Central memory CD8-positive, alpha-beta T cell (primary cell): ENCODE data around the gene AKAP9.
"Not testable (repeated sequence)": the region's sequence is repeated elsewhere in the genome, so short reads cannot be mapped to it uniquely, and the experiment has no call there.

Experiments used
- ATAC-seq: fragments of 150-1000 bp; cut with Tn5 transposase; replicated peaks from 2 replicates; pipeline ENCODE4 v1.10.0; 2022; ENCODE audit warnings: mild to moderate bottlenecking, moderate FRiP score, moderate number of reproducible peaks; ENCODE audit not compliant: poor library complexity, severe bottlenecking; ENCODE audit errors: extremely low read depth
- DNase-seq, 2 donors: peaks; one replicate each; pipeline ENCODE4 v3.0.0; 2021; ENCODE audit warnings: low spot score in 2 of 2
- H3K27ac Mint-ChIP-seq: one replicate; pipeline ENCODE4 v1.8.0; 2022; ENCODE audit warnings: low read depth, mild to moderate bottlenecking, moderate library complexity, mixed read lengths
- H3K27me3 Mint-ChIP-seq: one replicate; pipeline ENCODE4 v1.8.0; 2022; ENCODE audit warnings: mixed read lengths
- H3K36me3 Mint-ChIP-seq: one replicate; pipeline ENCODE4 v1.8.0; 2022; ENCODE audit warnings: mild to moderate bottlenecking, moderate library complexity, mixed read lengths; ENCODE audit not compliant: insufficient read depth
- H3K4me1 Mint-ChIP-seq: one replicate; pipeline ENCODE4 v1.8.0; 2022; ENCODE audit warnings: mixed read lengths
- H3K4me3 Mint-ChIP-seq: one replicate; pipeline ENCODE4 v1.8.0; 2022; ENCODE audit warnings: mild to moderate bottlenecking, moderate library complexity, mixed read lengths
- H3K9me3 Mint-ChIP-seq: one replicate; pipeline ENCODE4 v1.8.0; 2022; ENCODE audit warnings: mixed read lengths

AKAP9 gene

GRCh38 chr7:91940572-91941341 is at the start of gene AKAP9:
Gene AKAP9 (plus strand): TSS chr7:91940862. CDS start chr7:91941100, 238 bp downstream.
- no peaks in the 10 kb centered on the region for H3K27me3 Mint-ChIP-seq
- H3K4me1 Mint-ChIP-seq: peaks cover 35% of the 10 kb centered on the region
- ATAC-seq: peak; percentile 90
- peak within 1 kb of the TSS; percentile 92 for H3K4me3 Mint-ChIP-seq
- no peaks in the 10 kb centered on the region for H3K9me3 Mint-ChIP-seq
- peak within 1 kb of the TSS; percentile 93 for H3K27ac Mint-ChIP-seq
- peaks cover 14% of the 10 kb centered on the region for H3K36me3 Mint-ChIP-seq
- DNase-seq: peak; percentile 76 to 80

GRCh38 chr7:91892099-91892705 is 48.5 kb upstream of the AKAP9 start:
- H3K4me3 Mint-ChIP-seq: no peak overlapping the region

GRCh38 chr7:91892821-91893340 is 47.8 kb upstream of the AKAP9 start:
- H3K36me3 Mint-ChIP-seq: no peaks in the 10 kb centered on the region

More at GRCh38 chr7:91892099-91892705, 48.5 kb upstream of the AKAP9 start:
- H3K27me3 Mint-ChIP-seq: peaks cover 25% of the 10 kb centered on the region
- no peaks in the 10 kb centered on the region for H3K9me3 Mint-ChIP-seq
- no peaks in the 10 kb centered on the region for H3K36me3 Mint-ChIP-seq
- ATAC-seq (no peak), DNase-seq (no peak)
- no peaks in the 10 kb centered on the region for H3K4me1 Mint-ChIP-seq
- no peak overlapping the region for H3K27ac Mint-ChIP-seq

GRCh38 chr7:91893699-91894098 is 47.0 kb upstream of the AKAP9 start:
- H3K4me1 Mint-ChIP-seq, H3K27ac Mint-ChIP-seq, H3K9me3 Mint-ChIP-seq, H3K4me3 Mint-ChIP-seq, DNase-seq, ATAC-seq, H3K36me3 Mint-ChIP-seq: not testable (repeated sequence)
- peaks cover 25% of the 10 kb centered on the region for H3K27me3 Mint-ChIP-seq

More at GRCh38 chr7:91892821-91893340, 47.8 kb upstream of the AKAP9 start:
- no peak for ATAC-seq
- Mint-ChIP-seq H3K4me3 (no peak overlapping the region), H3K27ac (no peak overlapping the region), H3K27me3 (peaks cover 25% of the 10 kb centered on the region), H3K4me1 (no peaks in the 10 kb centered on the region), H3K9me3 (no peaks in the 10 kb centered on the region)
- DNase-seq: no peak

GRCh38 chr7:91894781-91895480 is 45.7 kb upstream of the AKAP9 start:
- DNase-seq (no peak), ATAC-seq (no peak)
- Mint-ChIP-seq H3K4me3 (no peak overlapping the region), H3K9me3 (no peaks in the 10 kb centered on the region), H3K27me3 (peaks cover 25% of the 10 kb centered on the region), H3K27ac (no peak overlapping the region), H3K4me1 (no peaks in the 10 kb centered on the region), H3K36me3 (no peaks in the 10 kb centered on the region)

- Mint-ChIP-seq H3K27ac (no peak overlapping the region), H3K27me3 (peaks cover 16% of the 10 kb centered on the region), H3K36me3 (no peaks in the 10 kb centered on the region), H3K9me3 (no peaks in the 10 kb centered on the region), H3K4me1 (no peaks in the 10 kb centered on the region), H3K4me3 (no peak overlapping the region)
- no peak for DNase-seq
- no peak for ATAC-seq
Measured at GRCh38 chr7:91898240-91898992, 42.2 kb upstream of the AKAP9 start.

GRCh38 chr7:91899563-91899962 is 41.1 kb upstream of the AKAP9 start:
- no peak for DNase-seq
- no peak for ATAC-seq
- H3K4me1 Mint-ChIP-seq: no peaks in the 10 kb centered on the region

GRCh38 chr7:91910171-91910570 is 30.5 kb upstream of the AKAP9 start:
- DNase-seq (no peak), ATAC-seq (no peak)
- no peak overlapping the region for H3K27ac Mint-ChIP-seq
- peaks cover 33% of the 10 kb centered on the region for H3K27me3 Mint-ChIP-seq
- H3K4me3 Mint-ChIP-seq: no peak overlapping the region
- no peaks in the 10 kb centered on the region for H3K9me3 Mint-ChIP-seq
- no peaks in the 10 kb centered on the region for H3K36me3 Mint-ChIP-seq
- H3K4me1 Mint-ChIP-seq: no peaks in the 10 kb centered on the region

More at GRCh38 chr7:91899563-91899962, 41.1 kb upstream of the AKAP9 start:
- H3K36me3 Mint-ChIP-seq: no peaks in the 10 kb centered on the region
- peaks cover 10% of the 10 kb centered on the region for H3K27me3 Mint-ChIP-seq
- H3K9me3 Mint-ChIP-seq: no peaks in the 10 kb centered on the region
- H3K27ac Mint-ChIP-seq: no peak overlapping the region
- no peak overlapping the region for H3K4me3 Mint-ChIP-seq

- H3K9me3 Mint-ChIP-seq: no peaks in the 10 kb centered on the region
- no peak for ATAC-seq
- no peak for DNase-seq
- peaks cover 39% of the 10 kb centered on the region for H3K27me3 Mint-ChIP-seq
- no peaks in the 10 kb centered on the region for H3K4me1 Mint-ChIP-seq
- H3K4me3 Mint-ChIP-seq: no peak overlapping the region
- no peak overlapping the region for H3K27ac Mint-ChIP-seq
- no peaks in the 10 kb centered on the region for H3K36me3 Mint-ChIP-seq
Measured at GRCh38 chr7:91911121-91911520, 29.5 kb upstream of the AKAP9 start.

GRCh38 chr7:91912494-91912893 is 28.2 kb upstream of the AKAP9 start:
- Mint-ChIP-seq H3K27me3 (peaks cover 35% of the 10 kb centered on the region), H3K9me3 (no peaks in the 10 kb centered on the region), H3K27ac (no peak overlapping the region), H3K4me1 (no peaks in the 10 kb centered on the region), H3K36me3 (no peaks in the 10 kb centered on the region), H3K4me3 (no peak overlapping the region)
- DNase-seq (no peak), ATAC-seq (no peak)

GRCh38 chr7:91913612-91914011 is 27.1 kb upstream of the AKAP9 start:
- ATAC-seq: no peak

GRCh38 chr7:91915401-91916050 is 25.1 kb upstream of the AKAP9 start:
- Mint-ChIP-seq H3K4me3 (no peak overlapping the region), H3K27ac (no peak overlapping the region), H3K9me3 (no peaks in the 10 kb centered on the region), H3K27me3 (peaks cover 21% of the 10 kb centered on the region), H3K36me3 (no peaks in the 10 kb centered on the region), H3K4me1 (no peaks in the 10 kb centered on the region)
- ATAC-seq (no peak), DNase-seq (no peak)

More at GRCh38 chr7:91913612-91914011, 27.1 kb upstream of the AKAP9 start:
- no peak overlapping the region for H3K27ac Mint-ChIP-seq
- no peak for DNase-seq
- H3K4me1 Mint-ChIP-seq: no peaks in the 10 kb centered on the region
- H3K9me3 Mint-ChIP-seq: no peaks in the 10 kb centered on the region
- no peak overlapping the region for H3K4me3 Mint-ChIP-seq
- H3K27me3 Mint-ChIP-seq: peaks cover 24% of the 10 kb centered on the region
- no peaks in the 10 kb centered on the region for H3K36me3 Mint-ChIP-seq
